ENCODE data around the gene ASTN2.
"Not testable (repeated sequence)": the region's sequence is repeated elsewhere in the genome, so short reads cannot be mapped to it uniquely, and the experiment has no call there.

The ASTN2 gene

GRCh38 chr9:117073071-117073470, 341.8 kb downstream of the ASTN2 start:
- ATAC-seq = no peak

- ATAC-seq = no peak
Observed at GRCh38 chr9:117072216-117072615, 342.6 kb downstream of the ASTN2 start.

GRCh38 chr9:117071673-117072207, 343.1 kb downstream of the ASTN2 start:
- ATAC-seq = not testable (repeated sequence)

- no peak for ATAC-seq
Observed at GRCh38 chr9:117063721-117064471, 351.0 kb downstream of the ASTN2 start.

- no peak for ATAC-seq
Observed at GRCh38 chr9:117060963-117061362, 353.9 kb downstream of the ASTN2 start.

- ATAC-seq = no peak
Observed at GRCh38 chr9:117050007-117050406, 364.9 kb downstream of the ASTN2 start.

- ATAC-seq = no peak
Observed at GRCh38 chr9:117046666-117047327, 368.1 kb downstream of the ASTN2 start.

- ATAC-seq = no peak
Observed at GRCh38 chr9:117044241-117044640, 370.6 kb downstream of the ASTN2 start.

GRCh38 chr9:117043159-117043558, 371.7 kb downstream of the ASTN2 start:
- ATAC-seq = no peak

GRCh38 chr9:117035546-117035945, 379.3 kb downstream of the ASTN2 start:
- no peak for ATAC-seq

- ATAC-seq = no peak
Observed at GRCh38 chr9:117034866-117035265, 380.0 kb downstream of the ASTN2 start.

GRCh38 chr9:117030254-117030768, 384.5 kb downstream of the ASTN2 start:
- ATAC-seq = no peak

GRCh38 chr9:117029341-117029740, 385.5 kb downstream of the ASTN2 start:
- no peak for ATAC-seq

- no peak for ATAC-seq
Observed at GRCh38 chr9:117028103-117028858, 386.6 kb downstream of the ASTN2 start.

GRCh38 chr9:117021906-117022305, 393.0 kb downstream of the ASTN2 start:
- no peak for ATAC-seq

GRCh38 chr9:117018966-117019617, 395.8 kb downstream of the ASTN2 start:
- no peak for ATAC-seq

GRCh38 chr9:117017414-117017985, 397.4 kb downstream of the ASTN2 start:
- ATAC-seq = no peak

GRCh38 chr9:117014061-117014460, 400.8 kb downstream of the ASTN2 start:
- no peak for ATAC-seq

GRCh38 chr9:117013440-117013995, 401.3 kb downstream of the ASTN2 start:
- ATAC-seq = no peak

- ATAC-seq = no peak
Observed at GRCh38 chr9:117010061-117010460, 404.8 kb downstream of the ASTN2 start.

- ATAC-seq = no peak
Observed at GRCh38 chr9:117008876-117009275, 406.0 kb downstream of the ASTN2 start.

- no peak for ATAC-seq
Observed at GRCh38 chr9:117008461-117008860, 406.4 kb downstream of the ASTN2 start.

Measured in activated CD4-positive, CD25-positive, alpha-beta regulatory T cell treated with anti-CD3 and anti-CD28 coated beads, Interleukin-2, amount 50 U/mL, for 24 hours (primary cell).